ENCODE measurements around the gene PHACTR1.
A peak's percentile ranks its signal among the peaks of the same experiment; 100 is the strongest.
"Not testable (repeated sequence)": the region's sequence is repeated elsewhere in the genome, so short reads cannot be mapped to it uniquely, and the experiment has no call there.

Gene PHACTR1

DNA sequence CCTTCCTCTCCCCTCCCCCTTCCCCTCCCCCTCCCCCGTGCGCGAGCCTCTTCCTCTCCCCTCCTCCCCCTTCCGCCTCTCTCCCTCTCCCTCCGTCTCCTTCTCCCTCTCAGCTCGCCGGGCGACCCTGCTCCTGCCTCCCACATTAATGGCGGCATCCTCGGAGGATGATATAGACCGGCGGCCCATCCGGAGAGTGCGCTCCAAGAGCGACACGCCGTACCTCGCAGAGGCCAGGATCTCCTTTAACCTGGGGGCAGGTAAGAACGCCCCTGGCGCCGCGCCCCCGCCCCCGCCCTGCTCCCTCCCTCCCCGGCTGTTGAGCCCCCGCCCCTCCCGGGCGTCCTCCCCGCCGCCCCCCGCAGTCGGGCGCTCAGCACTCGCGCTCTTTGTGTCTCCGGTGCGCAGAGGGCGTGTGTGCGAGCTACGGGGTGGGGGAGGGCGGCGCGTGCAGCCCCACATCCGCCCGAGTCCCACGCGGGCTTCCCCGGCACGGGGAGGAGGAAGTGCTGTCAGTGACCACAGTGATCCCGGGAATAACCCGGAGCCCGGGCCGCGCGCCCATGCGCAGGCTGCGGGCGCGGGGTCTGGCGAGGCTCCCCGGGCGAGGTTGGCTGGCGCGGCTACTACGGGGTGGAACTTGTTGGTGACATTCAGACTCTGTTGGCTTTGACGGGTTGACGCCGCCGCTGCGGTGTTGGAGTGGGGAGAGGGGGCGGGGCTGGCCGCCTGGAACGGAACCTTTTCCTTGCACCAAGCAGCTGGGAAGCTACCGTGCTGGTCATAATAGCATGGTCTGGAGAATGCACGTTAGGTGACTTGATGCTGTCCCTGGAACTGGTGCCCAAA, 33.2 kb downstream of the PHACTR1 start:
- peaks cover 21% of the 10 kb centered on the region for H3K27me3 ChIP-seq (replicated peaks; ENCODE audit: control insufficient read depth, insufficient read depth, low read length)
- H3K4me3 ChIP-seq (ENCODE audit: low read length), result no peak overlapping the region
- H3K9ac ChIP-seq (ENCODE audit: low read length), result no peak overlapping the region
- H3K4me1 ChIP-seq (ENCODE audit: control insufficient read depth, insufficient read depth, low read length), result no peaks in the 10 kb centered on the region
- DNase-seq (ENCODE audit: low read depth), result no peak
- H3K36me3 ChIP-seq (ENCODE audit: control insufficient read depth, insufficient read depth, low read length, severe bottlenecking), result no peaks in the 10 kb centered on the region
- H3K9me3 ChIP-seq (ENCODE audit: control insufficient read depth, low read length), result peaks cover 5% of the 10 kb centered on the region

- no peaks in the 10 kb centered on the region for H3K4me1 ChIP-seq (ENCODE audit: control insufficient read depth, insufficient read depth, low read length)
- H3K27me3 ChIP-seq (replicated peaks; ENCODE audit: control insufficient read depth, insufficient read depth, low read length), result peaks cover 21% of the 10 kb centered on the region
- H3K36me3 ChIP-seq (ENCODE audit: control insufficient read depth, insufficient read depth, low read length, severe bottlenecking), result no peaks in the 10 kb centered on the region
- peaks cover under 1% of the 10 kb centered on the region for H3K9me3 ChIP-seq (ENCODE audit: control insufficient read depth, low read length)
- H3K4me3 ChIP-seq (ENCODE audit: low read length), result no peak overlapping the region
- no peak for DNase-seq (ENCODE audit: low read depth)
- no peak overlapping the region for H3K9ac ChIP-seq (ENCODE audit: low read length)
These were observed 33.8 kb downstream of the PHACTR1 start for GRCh38 chr6:12750416-12750815.

GRCh38 chr6:12751694-12752325, 35.2 kb downstream of the PHACTR1 start:
- H3K4me1 ChIP-seq (ENCODE audit: control insufficient read depth, insufficient read depth, low read length), result no peaks in the 10 kb centered on the region
- no peak overlapping the region for H3K4me3 ChIP-seq (ENCODE audit: low read length)
- peaks cover 21% of the 10 kb centered on the region for H3K27me3 ChIP-seq (replicated peaks; ENCODE audit: control insufficient read depth, insufficient read depth, low read length)
- no peaks in the 10 kb centered on the region for H3K36me3 ChIP-seq (ENCODE audit: control insufficient read depth, insufficient read depth, low read length, severe bottlenecking)
- peak; percentile 61 for DNase-seq (ENCODE audit: low read depth)
- H3K9ac ChIP-seq (ENCODE audit: low read length), result no peak overlapping the region
- H3K9me3 ChIP-seq (ENCODE audit: control insufficient read depth, low read length), result no peaks in the 10 kb centered on the region

DNA sequence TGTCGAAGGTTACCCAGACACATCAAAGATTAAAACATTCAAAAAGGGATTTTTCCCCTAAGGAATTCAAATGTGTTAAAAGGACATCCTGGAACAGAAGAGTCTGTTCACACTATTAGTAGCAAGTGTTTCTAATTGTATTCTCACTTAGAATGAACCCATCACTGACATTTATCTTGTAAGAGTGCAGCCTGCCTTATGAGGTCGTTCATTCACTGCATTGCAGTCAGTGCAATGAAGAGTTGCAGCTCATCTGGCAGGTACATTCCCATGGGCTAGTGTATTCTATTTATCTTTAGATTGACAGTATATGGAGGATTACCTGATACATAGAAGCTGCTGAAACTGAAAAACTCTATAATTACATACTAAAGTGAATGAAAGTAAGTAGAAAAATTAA, 36.5 kb downstream of the PHACTR1 start:
- Histone ChIP-seq H3K27me3 (replicated peaks; ENCODE audit: control insufficient read depth, insufficient read depth, low read length) (peaks cover 18% of the 10 kb centered on the region), H3K9me3 (ENCODE audit: control insufficient read depth, low read length) (no peaks in the 10 kb centered on the region), H3K36me3 (ENCODE audit: control insufficient read depth, insufficient read depth, low read length, severe bottlenecking) (no peaks in the 10 kb centered on the region), H3K9ac (ENCODE audit: low read length) (no peak overlapping the region), H3K4me3 (ENCODE audit: low read length) (no peak overlapping the region), H3K4me1 (ENCODE audit: control insufficient read depth, insufficient read depth, low read length) (no peaks in the 10 kb centered on the region)
- DNase-seq (ENCODE audit: low read depth), result no peak

GRCh38 chr6:12760226-12760625, 43.7 kb downstream of the PHACTR1 start:
- no peaks in the 10 kb centered on the region for H3K36me3 ChIP-seq (ENCODE audit: control insufficient read depth, insufficient read depth, low read length, severe bottlenecking)
- no peaks in the 10 kb centered on the region for H3K27me3 ChIP-seq (replicated peaks; ENCODE audit: control insufficient read depth, insufficient read depth, low read length)
- no peaks in the 10 kb centered on the region for H3K4me1 ChIP-seq (ENCODE audit: control insufficient read depth, insufficient read depth, low read length)
- H3K9ac ChIP-seq (ENCODE audit: low read length), result no peak overlapping the region
- DNase-seq (ENCODE audit: low read depth), result no peak
- no peak overlapping the region for H3K4me3 ChIP-seq (ENCODE audit: low read length)
- H3K9me3 ChIP-seq (ENCODE audit: control insufficient read depth, low read length), result no peaks in the 10 kb centered on the region

- DNase-seq (ENCODE audit: low read depth), result no peak
- Histone ChIP-seq H3K9me3 (ENCODE audit: control insufficient read depth, low read length) (no peaks in the 10 kb centered on the region), H3K9ac (ENCODE audit: low read length) (no peak overlapping the region), H3K27me3 (replicated peaks; ENCODE audit: control insufficient read depth, insufficient read depth, low read length) (no peaks in the 10 kb centered on the region), H3K4me3 (ENCODE audit: low read length) (no peak overlapping the region), H3K36me3 (ENCODE audit: control insufficient read depth, insufficient read depth, low read length, severe bottlenecking) (no peaks in the 10 kb centered on the region), H3K4me1 (ENCODE audit: control insufficient read depth, insufficient read depth, low read length) (no peaks in the 10 kb centered on the region)
These were observed 44.3 kb downstream of the PHACTR1 start for GRCh38 chr6:12760911-12761310.

GRCh38 chr6:12761376-12762115, 45.0 kb downstream of the PHACTR1 start:
- DNase-seq (ENCODE audit: low read depth), result peak; percentile 1
- H3K36me3 ChIP-seq (ENCODE audit: control insufficient read depth, insufficient read depth, low read length, severe bottlenecking), result no peaks in the 10 kb centered on the region
- no peak overlapping the region for H3K4me3 ChIP-seq (ENCODE audit: low read length)
- no peaks in the 10 kb centered on the region for H3K27me3 ChIP-seq (replicated peaks; ENCODE audit: control insufficient read depth, insufficient read depth, low read length)
- no peak overlapping the region for H3K9ac ChIP-seq (ENCODE audit: low read length)
- no peaks in the 10 kb centered on the region for H3K4me1 ChIP-seq (ENCODE audit: control insufficient read depth, insufficient read depth, low read length)
- H3K9me3 ChIP-seq (ENCODE audit: control insufficient read depth, low read length), result no peaks in the 10 kb centered on the region

DNA sequence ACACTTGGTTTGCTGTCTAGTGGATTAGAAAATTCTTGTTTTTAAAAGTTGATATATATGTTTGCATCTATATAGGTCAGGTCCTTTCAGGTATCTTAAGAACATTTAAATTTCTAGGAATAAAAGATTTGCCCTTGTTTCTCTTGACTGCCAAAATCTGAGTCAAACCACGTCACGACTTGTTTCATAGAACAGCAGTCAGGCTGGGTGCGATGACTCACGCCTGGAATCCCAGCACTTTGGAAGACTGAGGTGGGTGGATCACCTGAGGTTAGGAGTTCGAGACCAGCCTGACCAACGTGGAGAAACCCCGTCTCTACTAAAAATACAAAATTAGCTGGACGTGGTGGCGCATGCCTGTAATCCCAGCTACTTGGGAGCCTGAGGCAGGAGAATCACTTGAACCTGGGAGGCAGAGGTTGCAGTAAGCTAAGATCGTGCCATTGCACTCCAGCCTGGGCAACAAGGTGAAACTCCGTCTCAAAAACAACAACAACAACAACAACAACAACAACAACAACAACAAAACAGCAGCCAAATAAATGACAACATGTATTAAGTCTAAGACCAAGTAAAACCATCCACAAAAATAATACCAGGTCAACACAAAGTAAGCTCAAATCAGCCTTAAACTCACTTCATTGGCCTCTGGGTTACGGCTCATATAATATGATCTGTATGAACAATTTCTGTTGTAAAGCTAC, 46.3 kb downstream of the PHACTR1 start:
- not testable (repeated sequence) for H3K4me1 ChIP-seq (ENCODE audit: control insufficient read depth, insufficient read depth, low read length); H3K27me3 ChIP-seq (replicated peaks; ENCODE audit: control insufficient read depth, insufficient read depth, low read length); DNase-seq (ENCODE audit: low read depth); H3K4me3 ChIP-seq (ENCODE audit: low read length); H3K9me3 ChIP-seq (ENCODE audit: control insufficient read depth, low read length); H3K9ac ChIP-seq (ENCODE audit: low read length); H3K36me3 ChIP-seq (ENCODE audit: control insufficient read depth, insufficient read depth, low read length, severe bottlenecking)

- no peaks in the 10 kb centered on the region for H3K27me3 ChIP-seq (replicated peaks; ENCODE audit: control insufficient read depth, insufficient read depth, low read length)
- no peak overlapping the region for H3K9ac ChIP-seq (ENCODE audit: low read length)
- H3K9me3 ChIP-seq (ENCODE audit: control insufficient read depth, low read length), result no peaks in the 10 kb centered on the region
- no peaks in the 10 kb centered on the region for H3K4me1 ChIP-seq (ENCODE audit: control insufficient read depth, insufficient read depth, low read length)
- DNase-seq (ENCODE audit: low read depth), result no peak
- no peak overlapping the region for H3K4me3 ChIP-seq (ENCODE audit: low read length)
- H3K36me3 ChIP-seq (ENCODE audit: control insufficient read depth, insufficient read depth, low read length, severe bottlenecking), result no peaks in the 10 kb centered on the region
These were observed 49.8 kb downstream of the PHACTR1 start for GRCh38 chr6:12766365-12766764.

GRCh38 chr6:12767016-12767415, 50.4 kb downstream of the PHACTR1 start:
- no peak for DNase-seq (ENCODE audit: low read depth)
- no peak overlapping the region for H3K4me3 ChIP-seq (ENCODE audit: low read length)
- H3K27me3 ChIP-seq (replicated peaks; ENCODE audit: control insufficient read depth, insufficient read depth, low read length), result no peaks in the 10 kb centered on the region
- H3K4me1 ChIP-seq (ENCODE audit: control insufficient read depth, insufficient read depth, low read length), result no peaks in the 10 kb centered on the region
- no peak overlapping the region for H3K9ac ChIP-seq (ENCODE audit: low read length)
- no peaks in the 10 kb centered on the region for H3K9me3 ChIP-seq (ENCODE audit: control insufficient read depth, low read length)
- no peaks in the 10 kb centered on the region for H3K36me3 ChIP-seq (ENCODE audit: control insufficient read depth, insufficient read depth, low read length, severe bottlenecking)
